T-helper 1 cell (primary cell): ENCODE results near the gene FRMD5.
A peak's percentile ranks its signal among the peaks of the same experiment; 100 is the strongest.
"Not testable (repeated sequence)": the region's sequence is repeated elsewhere in the genome, so short reads cannot be mapped to it uniquely, and the experiment has no call there.

ENCODE experiments used
- DNase-seq, 5 donors: peaks; one replicate each; pipeline ENCODE4 v3.0.0-alpha.2; 2012 to 2020

The FRMD5 gene

GRCh38 chr15:43881245-43881644 lies 313.8 kb downstream of the FRMD5 start:
- no peak for DNase-seq

GRCh38 chr15:43880406-43881194 lies 314.5 kb downstream of the FRMD5 start:
- no peak for DNase-seq

DNA sequence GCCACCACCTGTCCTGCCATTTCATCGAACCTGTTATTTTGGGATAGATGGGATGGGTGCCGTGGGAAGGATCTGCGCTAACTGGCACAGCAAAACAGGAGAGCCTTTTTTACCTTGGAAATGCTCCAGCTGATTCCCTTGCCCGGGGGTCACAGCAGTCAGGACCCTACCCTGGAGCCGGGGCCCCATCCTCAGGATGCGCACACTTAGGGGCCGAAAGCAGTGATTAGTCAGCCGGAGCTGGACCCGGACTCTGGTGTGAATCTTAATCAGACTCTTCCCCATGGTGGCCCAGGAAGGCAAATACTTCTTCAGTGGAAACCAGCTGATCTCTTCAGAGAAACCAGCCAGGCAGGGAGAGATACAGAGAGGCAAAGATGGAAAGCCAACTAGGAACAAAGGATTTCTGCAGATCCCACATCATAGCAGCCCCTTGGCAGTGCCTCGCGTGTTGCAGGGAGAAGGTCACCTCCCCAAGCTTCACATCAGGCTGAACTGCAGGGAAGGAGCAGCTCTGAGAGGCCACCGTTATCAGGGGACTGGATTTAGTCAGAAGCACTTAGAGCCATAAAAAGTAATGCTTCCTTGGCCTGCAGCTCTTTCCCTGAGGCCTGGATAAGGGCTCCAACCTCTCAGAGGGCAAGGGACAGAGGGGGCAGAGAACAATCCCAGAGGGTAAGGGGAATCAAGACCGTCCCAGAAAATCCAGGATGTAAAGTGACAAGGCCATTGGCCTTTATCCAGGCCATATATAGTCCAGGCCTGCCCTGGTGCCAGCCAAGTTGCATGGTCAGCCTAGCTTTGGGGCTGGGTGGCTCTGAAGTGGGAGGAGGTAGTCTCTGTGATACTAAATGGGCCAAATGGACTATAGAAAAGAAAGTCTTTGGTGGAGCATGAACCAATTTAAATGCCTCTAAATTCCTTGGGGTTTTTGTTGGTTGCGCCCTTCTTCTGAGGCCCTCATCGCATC lies 315.4 kb downstream of the FRMD5 start:
- no peak for DNase-seq

DNA sequence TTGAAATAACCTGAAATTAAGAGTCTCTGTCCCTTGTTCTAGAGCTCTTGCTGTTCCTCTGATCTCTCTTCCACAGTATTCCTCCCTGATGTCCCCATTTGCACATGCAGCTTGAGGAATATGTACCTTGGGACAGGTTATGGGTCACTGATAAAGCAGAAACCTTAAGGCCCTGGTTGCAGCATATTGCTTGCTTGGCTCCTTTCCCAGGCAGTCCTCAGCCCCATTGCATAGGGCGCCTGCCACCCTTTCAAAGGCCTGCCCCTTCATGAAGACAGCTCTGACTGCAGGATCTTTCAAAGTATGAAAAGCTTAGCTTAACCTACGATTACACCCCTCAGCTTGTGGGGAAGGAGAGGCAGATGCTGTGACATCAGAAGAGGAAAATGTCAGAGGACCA lies 316.6 kb downstream of the FRMD5 start:
- DNase-seq, result no peak

DNA sequence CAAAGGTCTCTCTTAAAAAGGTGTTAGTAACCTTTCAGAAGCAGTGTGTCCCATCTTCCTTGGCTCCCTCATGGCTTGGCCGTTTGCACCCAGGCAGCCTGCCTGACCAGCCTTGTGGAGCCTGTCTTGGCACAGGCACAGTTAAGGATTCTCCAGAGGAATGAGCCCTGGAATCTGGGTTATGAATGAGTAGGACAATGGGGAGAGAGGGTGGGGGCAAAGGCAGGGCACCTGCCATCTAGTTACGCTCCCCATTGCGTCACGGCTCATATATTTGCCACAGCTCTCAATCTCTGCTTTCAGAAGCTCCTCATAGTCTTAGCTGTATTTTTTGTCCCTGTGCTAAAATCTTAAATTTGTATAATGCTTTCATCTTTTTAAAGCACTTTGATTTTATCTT lies 317.7 kb downstream of the FRMD5 start:
- DNase-seq, result no peak

- no peak for DNase-seq
Measured at GRCh38 chr15:43876872-43877271, 318.2 kb downstream of the FRMD5 start.

DNA sequence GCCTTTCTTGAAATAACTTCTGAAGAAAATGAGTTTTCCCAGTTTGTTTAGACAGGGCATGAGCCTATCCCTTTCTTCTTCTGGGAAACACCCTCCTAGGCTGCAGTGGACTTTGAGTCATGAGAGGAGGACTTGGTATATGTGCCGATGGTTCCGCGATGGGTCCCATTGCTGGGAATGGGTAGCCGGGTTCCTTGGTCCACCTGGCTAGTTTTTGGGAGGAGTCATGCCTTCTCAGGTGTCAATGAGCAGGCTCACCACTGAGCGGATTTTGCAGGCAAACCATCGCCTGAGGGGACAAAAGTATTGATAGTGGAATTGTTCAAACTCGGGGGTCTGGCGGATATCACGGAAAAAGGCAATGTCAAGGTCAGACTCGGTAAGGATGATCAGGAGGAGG lies 321.4 kb downstream of the FRMD5 start:
- no peak for DNase-seq

DNA sequence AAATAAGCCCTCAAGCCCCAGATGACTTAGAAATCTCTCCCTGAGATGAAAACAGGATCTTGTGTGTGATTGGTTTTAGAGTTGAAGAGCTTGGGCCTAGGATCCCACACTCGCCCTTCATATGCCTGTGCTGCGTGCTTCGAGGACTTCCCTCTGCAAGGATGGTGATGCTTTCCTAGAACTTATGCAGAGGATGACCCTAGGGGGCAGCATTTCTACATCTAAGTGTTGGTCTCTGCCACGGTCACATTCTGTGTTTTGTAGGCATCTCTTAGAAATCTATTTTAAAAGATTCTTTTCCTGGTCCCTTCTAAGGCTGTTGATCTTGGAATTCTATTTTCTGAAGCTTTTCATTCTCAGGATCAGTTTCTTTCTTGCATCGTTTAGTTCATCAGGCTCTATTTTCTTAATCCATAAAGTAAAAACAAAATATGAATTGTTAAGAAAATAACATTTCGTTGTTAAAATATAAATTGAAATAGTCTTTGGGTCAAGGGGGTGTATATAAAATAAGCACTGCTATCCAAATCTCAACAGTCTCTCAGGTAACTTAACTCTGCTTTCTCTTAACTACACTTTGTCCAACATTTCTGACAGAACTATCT lies 322.6 kb downstream of the FRMD5 start:
- peak in 1 of 5 donors; percentile 2 for DNase-seq

DNA sequence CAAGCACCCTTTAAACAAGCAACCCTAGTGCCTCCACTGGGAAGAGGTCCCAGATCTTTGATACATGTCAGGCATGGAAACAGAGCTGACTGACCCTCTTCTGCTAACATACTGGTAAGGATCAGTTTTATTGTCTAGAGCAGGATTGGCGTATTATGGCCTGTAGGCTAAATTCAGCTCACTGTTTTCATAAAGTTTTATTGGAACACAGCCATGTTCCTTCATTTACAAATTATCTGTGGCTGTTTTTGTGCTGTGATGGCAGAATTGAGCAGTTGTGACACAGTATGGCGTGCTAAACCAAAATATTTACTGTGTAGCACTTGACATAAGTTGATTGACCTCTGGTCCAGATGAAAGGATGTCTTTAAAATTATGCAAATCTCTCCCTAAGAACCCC lies 323.2 kb downstream of the FRMD5 start:
- DNase-seq, result no peak

DNA sequence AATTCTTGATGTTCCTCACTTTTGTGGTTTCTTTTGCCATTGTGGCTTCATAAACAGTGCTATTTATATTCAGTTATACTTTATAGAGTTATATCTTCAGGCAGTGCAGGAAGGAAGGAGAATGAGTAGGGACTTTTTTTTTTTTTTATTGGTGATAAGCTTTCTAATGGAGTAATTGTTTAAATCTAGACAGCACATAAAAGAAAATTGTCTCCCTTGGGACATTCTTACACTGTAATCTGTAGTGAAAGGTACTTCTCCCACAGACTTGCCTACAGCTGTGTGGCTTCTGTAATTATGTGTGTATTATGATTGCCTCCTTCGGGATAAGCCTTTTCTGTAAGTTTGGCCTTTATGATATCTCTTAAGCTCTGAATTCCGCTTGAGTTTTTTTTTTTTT lies 326.7 kb downstream of the FRMD5 start:
- DNase-seq, result no peak

GRCh38 chr15:43867096-43867495 lies 328.0 kb downstream of the FRMD5 start:
- no peak for DNase-seq

GRCh38 chr15:43866636-43867035 lies 328.4 kb downstream of the FRMD5 start:
- not testable (repeated sequence) for DNase-seq

DNA sequence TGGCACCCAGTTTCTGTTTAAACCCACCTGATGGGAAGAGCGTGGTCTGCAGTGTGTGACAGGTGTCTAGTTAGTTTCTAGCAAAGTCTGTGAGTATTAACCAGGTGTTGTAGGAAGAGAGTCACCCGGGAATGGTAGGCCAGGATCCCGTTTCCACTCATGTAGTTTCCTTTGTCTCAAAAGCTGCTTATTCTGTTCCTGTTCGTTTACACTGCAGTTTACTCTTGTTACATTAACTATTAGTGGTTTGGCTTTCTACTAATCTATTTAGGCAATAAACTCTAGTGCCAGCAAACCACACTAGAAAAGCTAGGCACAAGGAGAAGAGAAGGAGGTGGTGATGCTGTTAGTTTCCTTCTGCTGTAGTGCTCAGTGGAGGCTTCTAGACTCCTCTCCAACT lies 335.5 kb downstream of the FRMD5 start:
- no peak for DNase-seq

DNA sequence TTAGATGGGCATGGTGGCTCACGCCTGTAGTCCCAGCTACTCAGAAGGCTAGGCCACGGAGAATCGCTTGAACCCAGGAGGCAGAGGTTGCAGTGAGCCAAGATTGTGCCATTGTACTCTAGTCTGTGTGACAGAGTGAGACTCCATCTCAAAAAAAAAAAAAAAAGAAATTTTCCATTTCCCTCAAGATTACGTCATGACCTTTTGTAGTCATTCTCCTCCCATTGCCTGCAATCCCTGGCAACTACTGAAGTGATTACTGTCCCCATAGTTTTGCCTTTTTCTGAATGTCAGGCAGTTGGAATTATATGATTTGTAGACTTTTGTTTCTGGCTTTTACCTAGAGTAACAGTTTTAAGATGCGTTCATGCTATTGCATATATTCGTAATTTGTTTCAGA lies 340.3 kb downstream of the FRMD5 start:
- DNase-seq, result no peak

- no peak for DNase-seq
Measured at GRCh38 chr15:43852607-43853006, 342.5 kb downstream of the FRMD5 start.

DNA sequence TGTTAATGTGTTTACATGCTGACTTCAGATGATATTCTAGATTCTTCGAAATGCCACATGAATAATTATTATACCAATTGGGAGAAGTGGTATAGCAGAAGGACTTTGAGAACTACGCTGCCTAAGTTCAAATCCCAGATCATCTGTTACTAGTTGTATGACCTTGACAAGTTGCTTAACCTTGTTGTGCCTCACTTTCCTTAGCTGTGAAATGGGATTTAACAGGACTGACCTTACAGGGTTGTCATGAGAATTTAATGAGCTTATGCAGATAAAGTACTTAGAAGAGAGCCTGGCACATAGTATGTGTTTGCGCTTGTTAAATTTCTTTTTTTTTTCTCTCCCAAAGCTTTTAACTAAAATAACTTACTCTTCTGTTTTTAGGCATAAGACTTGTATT lies 343.8 kb downstream of the FRMD5 start:
- no peak for DNase-seq

DNA sequence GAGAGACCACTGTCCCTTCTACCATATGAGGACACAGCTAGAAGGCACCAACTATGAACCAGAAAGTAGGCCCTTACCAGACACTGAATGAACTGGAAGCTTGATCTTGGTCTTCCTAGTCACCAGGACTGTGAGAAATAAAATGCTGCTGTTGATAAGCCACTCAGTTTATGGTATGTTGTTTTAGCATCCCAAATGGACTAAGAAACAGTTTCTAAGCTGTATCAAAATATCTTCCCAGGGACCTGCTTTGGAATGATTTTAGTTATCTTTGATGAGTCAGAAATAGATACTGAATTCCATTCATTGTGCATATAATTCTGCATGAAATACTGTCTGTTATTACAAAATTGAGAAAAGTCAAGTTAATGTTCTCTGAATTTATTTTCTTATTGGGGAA lies 349.6 kb downstream of the FRMD5 start:
- no peak for DNase-seq

DNA sequence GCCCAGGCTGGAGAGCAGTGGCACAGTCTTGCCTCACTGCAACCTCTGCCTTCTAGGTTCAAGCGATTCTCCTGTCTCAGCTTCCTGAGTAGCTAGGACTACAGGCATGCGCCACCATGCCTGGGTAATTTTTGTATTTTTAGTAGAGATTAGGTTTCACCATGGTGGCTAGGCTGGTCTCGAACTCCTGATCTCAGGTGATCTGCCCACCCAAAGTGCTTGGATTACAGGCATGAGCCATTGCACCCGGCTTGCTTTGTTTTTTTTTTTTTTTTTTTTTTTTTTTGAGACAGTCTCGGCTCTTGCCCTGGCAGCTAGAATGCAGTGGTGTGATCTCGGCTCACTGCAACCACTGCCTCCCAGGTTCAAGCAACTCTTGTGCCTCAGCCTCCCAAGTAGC lies 362.6 kb downstream of the FRMD5 start:
- DNase-seq, result not testable (repeated sequence)

DNA sequence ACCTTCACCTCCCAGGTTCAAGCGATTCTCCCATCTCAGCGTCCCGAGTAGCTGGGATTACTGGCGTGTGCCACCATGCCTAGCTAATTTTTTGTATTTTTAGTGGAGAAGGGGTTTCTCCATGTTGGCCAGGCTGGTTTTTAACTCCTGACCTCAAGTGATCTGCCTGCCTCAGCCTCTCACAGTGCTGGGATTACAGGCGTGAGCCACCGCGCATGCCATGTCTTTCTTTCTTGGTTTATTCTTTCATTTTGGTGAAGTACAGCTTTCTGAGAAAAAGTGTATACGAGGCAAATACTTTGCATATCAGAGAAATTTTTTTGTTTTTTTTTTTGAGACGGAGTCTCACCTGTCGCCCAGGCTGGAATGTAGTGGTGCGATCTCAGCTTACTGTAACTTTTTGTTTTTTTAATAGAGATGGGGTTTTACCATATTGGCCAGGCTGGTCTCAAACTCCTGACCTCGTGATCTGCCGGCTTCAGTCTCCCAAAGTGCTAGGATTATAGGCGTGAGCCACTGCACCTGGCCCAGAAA lies 363.5 kb downstream of the FRMD5 start:
- DNase-seq, result not testable (repeated sequence)

DNA sequence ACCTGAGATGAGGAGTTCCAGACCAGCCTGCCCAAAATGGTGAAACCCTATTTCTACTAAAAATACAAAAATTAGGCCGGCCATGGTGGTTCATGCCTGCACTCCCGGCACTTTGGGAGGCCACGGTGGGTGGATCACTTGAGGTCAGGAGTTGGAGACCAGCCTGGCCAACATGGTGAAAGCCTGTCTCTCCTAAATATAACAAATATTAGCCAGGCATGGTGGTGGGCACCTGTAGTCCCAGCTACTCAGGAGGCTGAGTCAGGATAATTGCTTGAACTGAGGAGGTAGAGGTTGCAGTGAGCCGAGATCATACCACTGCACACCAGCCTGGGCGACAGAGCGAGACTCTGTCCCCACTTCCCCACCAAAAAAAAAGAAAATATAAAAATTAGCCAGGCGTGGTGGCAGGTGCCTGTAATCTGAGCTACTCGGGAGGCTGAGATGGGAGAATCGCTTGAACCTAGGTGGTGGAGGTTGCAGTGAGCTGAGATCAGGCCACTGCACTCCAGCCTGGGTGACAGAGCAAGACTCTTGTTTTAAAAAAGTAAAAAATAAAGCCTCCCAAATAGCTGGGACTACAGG lies 364.3 kb downstream of the FRMD5 start:
- DNase-seq, result not testable (repeated sequence)

DNA sequence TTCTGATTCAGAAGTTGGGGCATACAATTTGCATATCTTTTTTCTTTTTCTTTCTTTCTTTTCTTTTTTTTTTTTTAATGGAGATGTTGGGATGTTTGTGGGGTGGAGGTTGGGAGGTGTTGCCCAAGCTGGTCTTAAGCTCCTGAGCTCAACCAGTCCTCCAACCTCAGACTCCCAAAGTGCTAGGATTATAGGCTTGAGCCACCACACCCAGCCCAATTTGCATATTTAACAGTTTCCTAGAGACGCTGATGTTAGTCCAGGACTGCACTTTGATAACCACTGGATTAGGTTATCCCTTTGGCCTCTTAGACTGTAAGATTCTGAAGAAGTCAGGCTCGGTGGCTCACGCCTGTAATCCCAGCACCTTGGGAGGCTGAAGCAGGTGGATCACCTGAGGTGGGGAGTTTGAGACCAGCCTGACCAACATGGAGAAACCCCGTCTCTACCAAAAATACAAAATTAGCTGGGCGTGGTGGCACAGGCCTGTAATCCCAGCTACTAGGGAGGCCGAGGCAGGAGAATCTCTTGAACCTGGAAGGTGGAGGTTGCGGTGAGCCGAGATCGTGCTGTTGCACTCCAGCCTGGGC lies 365.0 kb downstream of the FRMD5 start:
- not testable (repeated sequence) for DNase-seq

DNA sequence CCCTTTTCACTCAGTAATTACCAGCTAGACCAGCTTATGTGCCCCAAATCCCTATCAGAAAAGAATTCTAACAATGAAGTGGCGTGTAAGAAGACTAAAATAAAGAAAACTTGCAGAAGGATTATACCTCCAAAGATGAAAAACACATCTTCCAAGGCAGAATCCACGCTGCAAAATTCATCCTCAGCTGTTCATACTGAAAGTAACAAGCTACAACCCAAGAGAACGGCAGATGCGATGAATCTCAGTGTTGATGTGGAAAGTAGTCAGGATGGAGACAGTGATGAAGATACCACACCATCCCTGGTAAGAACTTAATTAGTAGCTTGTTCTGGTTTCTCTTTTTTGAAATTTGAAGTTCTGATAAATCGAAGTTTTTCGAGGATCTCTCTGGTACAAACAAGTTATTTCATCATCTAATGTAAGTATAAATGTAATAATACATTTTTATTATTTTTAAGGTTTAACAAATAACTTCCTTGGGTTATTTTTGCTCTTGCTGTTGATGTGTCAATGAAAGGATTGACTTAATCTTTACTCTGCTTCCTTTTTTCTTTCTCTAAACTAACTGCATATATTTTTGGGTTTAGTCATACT lies 366.9 kb downstream of the FRMD5 start:
- peak in 1 of 5 donors; percentile 57 for DNase-seq
